ENCODE data around the gene USP46. TPM values are rescaled to one million over a fixed set of nuclear protein-coding genes. Genes with fewer than 3 reads are reported as not detected.

USP46 gene
- total RNA-seq, 1 experiment from 2014 or later = 16.5 TPM

GRCh38 chr4:52638717-52639116, 20.4 kb downstream of the USP46 start:
- H3K9me3 ChIP-seq (ENCODE audit: low read depth, low read length, poor library complexity, severe bottlenecking) = no peaks in the 10 kb centered on the region
- H3K36me3 ChIP-seq (ENCODE audit: insufficient read depth, low read length, poor library complexity, severe bottlenecking) = no peaks in the 10 kb centered on the region
- no peak overlapping the region for H3K27ac ChIP-seq (ENCODE audit: low read depth, low read length, poor library complexity, severe bottlenecking)
- no peak for TF ChIP-seq EZH2 (IDR thresholded peaks at IDR 0.05; ENCODE audit: borderline replicate concordance, low read depth, low read length, poor library complexity, severe bottlenecking)
- no peak for TF ChIP-seq CTCF (conservative IDR thresholded peaks at IDR 0.05; ENCODE audit: low read depth, low read length)
- H3K27me3 ChIP-seq (replicated peaks; ENCODE audit: insufficient read depth, low read depth, low read length, poor library complexity) = no peaks in the 10 kb centered on the region
- ChIA-PET CTCF (no interaction called here), POLR2A (ENCODE audit: low non-redundant PET) (no interaction called here)
- DNase-seq (ENCODE audit: low spot score) = no peak
- H3K4me1 ChIP-seq (ENCODE audit: insufficient read depth, low read length, poor library complexity, severe bottlenecking) = no peaks in the 10 kb centered on the region
- H3K4me3 ChIP-seq (ENCODE audit: low read depth, low read length, poor library complexity, severe bottlenecking) = no peak overlapping the region
- no TSS peak for BruUV-seq (replicated peaks)
- intact Hi-C loops (cut with micrococcal nuclease; ENCODE audit: unreplicated experiment) = no loop called here

GRCh38 chr4:52637116-52637515, 22.0 kb downstream of the USP46 start:
- ChIA-PET POLR2A (ENCODE audit: low non-redundant PET) (no interaction called here), CTCF (no interaction called here)
- H3K9me3 ChIP-seq (ENCODE audit: low read depth, low read length, poor library complexity, severe bottlenecking) = no peaks in the 10 kb centered on the region
- H3K27me3 ChIP-seq (replicated peaks; ENCODE audit: insufficient read depth, low read depth, low read length, poor library complexity) = no peaks in the 10 kb centered on the region
- BruUV-seq (replicated peaks) = no TSS peak
- H3K4me3 ChIP-seq (ENCODE audit: low read depth, low read length, poor library complexity, severe bottlenecking) = no peak overlapping the region
- intact Hi-C loops (cut with micrococcal nuclease; ENCODE audit: unreplicated experiment) = no loop called here
- no peaks in the 10 kb centered on the region for H3K4me1 ChIP-seq (ENCODE audit: insufficient read depth, low read length, poor library complexity, severe bottlenecking)
- no peak for DNase-seq (ENCODE audit: low spot score)
- no peak overlapping the region for H3K27ac ChIP-seq (ENCODE audit: low read depth, low read length, poor library complexity, severe bottlenecking)
- TF ChIP-seq EZH2 (IDR thresholded peaks at IDR 0.05; ENCODE audit: borderline replicate concordance, low read depth, low read length, poor library complexity, severe bottlenecking) (no peak), CTCF (conservative IDR thresholded peaks at IDR 0.05; ENCODE audit: low read depth, low read length) (no peak)
- H3K36me3 ChIP-seq (ENCODE audit: insufficient read depth, low read length, poor library complexity, severe bottlenecking) = no peaks in the 10 kb centered on the region

- DNase-seq (ENCODE audit: low spot score) = no peak
- intact Hi-C loops (cut with micrococcal nuclease; ENCODE audit: unreplicated experiment) = no loop called here
- no peaks in the 10 kb centered on the region for H3K27me3 ChIP-seq (replicated peaks; ENCODE audit: insufficient read depth, low read depth, low read length, poor library complexity)
- BruUV-seq (replicated peaks) = no TSS peak
- no peaks in the 10 kb centered on the region for H3K9me3 ChIP-seq (ENCODE audit: low read depth, low read length, poor library complexity, severe bottlenecking)
- no peak overlapping the region for H3K4me3 ChIP-seq (ENCODE audit: low read depth, low read length, poor library complexity, severe bottlenecking)
- H3K27ac ChIP-seq (ENCODE audit: low read depth, low read length, poor library complexity, severe bottlenecking) = no peak overlapping the region
- H3K4me1 ChIP-seq (ENCODE audit: insufficient read depth, low read length, poor library complexity, severe bottlenecking) = no peaks in the 10 kb centered on the region
- H3K36me3 ChIP-seq (ENCODE audit: insufficient read depth, low read length, poor library complexity, severe bottlenecking) = no peaks in the 10 kb centered on the region
- POLR2A ChIA-PET (ENCODE audit: low non-redundant PET) = no interaction called here
- no peak for TF ChIP-seq EZH2 (IDR thresholded peaks at IDR 0.05; ENCODE audit: borderline replicate concordance, low read depth, low read length, poor library complexity, severe bottlenecking)
- no peak for TF ChIP-seq CTCF (conservative IDR thresholded peaks at IDR 0.05; ENCODE audit: low read depth, low read length)
- CTCF ChIA-PET = no interaction called here
Measured at GRCh38 chr4:52635560-52635959, 23.5 kb downstream of the USP46 start.
